NT2/D1 (cell line): Measurements from ENCODE around the gene GDF10.

Experiments used
- SUZ12 ChIP-seq: IDR thresholded peaks from 2 replicates; pipeline ENCODE4 v1.6.1; 2011; ENCODE audit not compliant: insufficient read length, insufficient read depth; ENCODE audit errors: extremely low read depth
- ZNF274 ChIP-seq: IDR thresholded peaks from 2 replicates; pipeline ENCODE4 v1.6.1; 2011; ENCODE audit warnings: mild to moderate bottlenecking, low read depth, low read length

GRCh38 chr10:47332946-47333345, 32.9 kb downstream of the GDF10 start:
- TF ChIP-seq ZNF274: no peak
- TF ChIP-seq SUZ12: no peak
